ENCODE measurements around the gene REELD1. TPM values are rescaled to one million over a fixed set of nuclear protein-coding genes. Genes with fewer than 3 reads are reported as not detected.

The REELD1 gene
- total and polyA plus RNA-seq, 4 donors = 0.07 to 0.08 TPM; not detected in 2

- TF ChIP-seq REST (IDR thresholded peaks at IDR 0.05) (no peak), ATF3 (IDR thresholded peaks at IDR 0.05) (no peak), FOXA2 (IDR thresholded peaks at IDR 0.05) (no peak), GABPA (IDR thresholded peaks at IDR 0.05 in 1 of 2, conservative IDR thresholded peaks at IDR 0.05 in 1 of 2) (no peak)
Observed at GRCh38 chr4:146267826-146268225, 53.5 kb downstream of the REELD1 start (continued).

GRCh38 chr4:146269228-146269653, 54.9 kb downstream of the REELD1 start:
- no peak for DNase-seq (ENCODE audit: low spot score)
- Histone ChIP-seq H3K27ac (ENCODE audit: low read depth in 1 of 2, low read length in 2 of 2) (no peak overlapping the region), H3K9ac (ENCODE audit: low read depth in 1 of 2, low read length in 2 of 2) (no peak overlapping the region), H3K4me3 (ENCODE audit: low read depth in 1 of 3, low read length in 3 of 3) (no peak overlapping the region), H3K4me1 (ENCODE audit: control insufficient read depth in 4 of 4, insufficient read depth in 4 of 4, low read length in 3 of 4) (no peaks in the 10 kb centered on the region), H3K27me3 (ENCODE audit: control insufficient read depth in 4 of 4, insufficient read depth in 4 of 4, low read length in 3 of 4) (no peaks in the 10 kb centered on the region), H3K9me3 (ENCODE audit: control insufficient read depth in 4 of 4, low read length in 3 of 4) (no peaks in the 10 kb centered on the region), H3K36me3 (ENCODE audit: control insufficient read depth in 4 of 4, insufficient read depth in 3 of 4, low read depth in 1 of 4, low read length in 3 of 4) (no peaks in the 10 kb centered on the region)
- TF ChIP-seq JUND (IDR thresholded peaks at IDR 0.05) (no peak), RAD21 (IDR thresholded peaks at IDR 0.05) (no peak), SP1 (IDR thresholded peaks at IDR 0.05) (no peak), REST (IDR thresholded peaks at IDR 0.05) (no peak), HNF4G (IDR thresholded peaks at IDR 0.05) (no peak)
- WGBS = 85% methylated on average over 2 of the region's 2 CpGs

- H3K27ac ChIP-seq (ENCODE audit: low read depth in 1 of 2, low read length in 2 of 2) = no peak overlapping the region
- no peaks in the 10 kb centered on the region for H3K4me1 ChIP-seq (ENCODE audit: control insufficient read depth in 4 of 4, insufficient read depth in 4 of 4, low read length in 3 of 4)
- no peak for DNase-seq (ENCODE audit: low spot score)
- TF ChIP-seq RXRA (IDR thresholded peaks at IDR 0.05) (no peak), SP1 (IDR thresholded peaks at IDR 0.05) (no peak), MAX (IDR thresholded peaks at IDR 0.05) (no peak), GABPA (IDR thresholded peaks at IDR 0.05 in 1 of 2, conservative IDR thresholded peaks at IDR 0.05 in 1 of 2) (no peak), TAF1 (conservative IDR thresholded peaks at IDR 0.05) (no peak), ZBTB33 (IDR thresholded peaks at IDR 0.05) (no peak)
- H3K4me3 ChIP-seq (ENCODE audit: low read depth in 1 of 3, low read length in 3 of 3) = no peak overlapping the region
- WGBS = 96% methylated on average over 3 of the region's 3 CpGs
- H3K36me3 ChIP-seq (ENCODE audit: control insufficient read depth in 4 of 4, insufficient read depth in 3 of 4, low read depth in 1 of 4, low read length in 3 of 4) = no peaks in the 10 kb centered on the region
- no peak overlapping the region for H3K9ac ChIP-seq (ENCODE audit: low read depth in 1 of 2, low read length in 2 of 2)
- no peaks in the 10 kb centered on the region for H3K9me3 ChIP-seq (ENCODE audit: control insufficient read depth in 4 of 4, low read length in 3 of 4)
- no peaks in the 10 kb centered on the region for H3K27me3 ChIP-seq (ENCODE audit: control insufficient read depth in 4 of 4, insufficient read depth in 4 of 4, low read length in 3 of 4)
Observed at GRCh38 chr4:146271466-146271865, 57.1 kb downstream of the REELD1 start.

Measured in liver (tissue), 9 donors.